Measurements from ENCODE around the gene ZNF385B.
"Not testable (repeated sequence)": the region's sequence is repeated elsewhere in the genome, so short reads cannot be mapped to it uniquely, and the experiment has no call there.

The ZNF385B gene

DNA sequence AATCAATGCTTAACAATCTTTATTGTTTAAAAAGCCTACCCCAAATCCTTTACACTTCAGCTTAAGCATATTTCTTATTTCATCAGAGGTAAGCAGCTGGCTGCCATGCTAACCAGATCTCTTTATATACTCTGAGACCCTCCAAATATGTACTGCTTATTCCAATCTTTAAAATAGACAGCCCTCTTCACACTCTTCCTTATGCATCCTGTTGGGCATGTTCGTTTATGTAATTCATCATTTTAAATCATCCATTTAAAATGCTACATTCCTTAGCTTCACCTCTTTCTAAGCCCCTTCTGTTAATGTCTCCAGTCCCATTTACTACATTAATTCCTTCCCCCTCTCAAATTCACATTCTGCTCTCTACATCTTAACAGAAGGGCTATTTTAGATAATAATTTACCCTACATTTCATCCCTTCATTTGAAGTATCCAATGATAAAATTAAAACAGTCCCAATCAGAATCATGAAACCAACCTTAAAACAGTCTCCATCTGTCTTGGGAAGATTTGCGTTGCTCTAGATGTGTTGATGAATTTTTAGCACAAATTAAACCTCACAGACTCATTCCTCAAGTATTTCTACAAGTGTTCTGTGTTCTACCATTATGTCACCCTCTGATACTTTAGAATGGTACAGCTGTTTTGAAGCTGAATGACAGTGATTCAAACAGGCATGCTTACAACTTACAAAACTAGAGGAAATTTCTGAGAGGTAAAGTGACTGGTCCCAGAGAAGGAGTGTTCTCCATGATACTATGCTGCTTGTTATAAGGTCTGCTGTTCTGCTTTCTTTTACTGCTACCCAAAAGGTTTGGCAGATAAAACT lies 59.1 kb downstream of the ZNF385B start:
- DNase-seq (ENCODE audit: low read depth), result no peak

GRCh38 chr2:179800776-179801175 lies 60.6 kb downstream of the ZNF385B start:
- no peak for DNase-seq (ENCODE audit: low read depth)

DNA sequence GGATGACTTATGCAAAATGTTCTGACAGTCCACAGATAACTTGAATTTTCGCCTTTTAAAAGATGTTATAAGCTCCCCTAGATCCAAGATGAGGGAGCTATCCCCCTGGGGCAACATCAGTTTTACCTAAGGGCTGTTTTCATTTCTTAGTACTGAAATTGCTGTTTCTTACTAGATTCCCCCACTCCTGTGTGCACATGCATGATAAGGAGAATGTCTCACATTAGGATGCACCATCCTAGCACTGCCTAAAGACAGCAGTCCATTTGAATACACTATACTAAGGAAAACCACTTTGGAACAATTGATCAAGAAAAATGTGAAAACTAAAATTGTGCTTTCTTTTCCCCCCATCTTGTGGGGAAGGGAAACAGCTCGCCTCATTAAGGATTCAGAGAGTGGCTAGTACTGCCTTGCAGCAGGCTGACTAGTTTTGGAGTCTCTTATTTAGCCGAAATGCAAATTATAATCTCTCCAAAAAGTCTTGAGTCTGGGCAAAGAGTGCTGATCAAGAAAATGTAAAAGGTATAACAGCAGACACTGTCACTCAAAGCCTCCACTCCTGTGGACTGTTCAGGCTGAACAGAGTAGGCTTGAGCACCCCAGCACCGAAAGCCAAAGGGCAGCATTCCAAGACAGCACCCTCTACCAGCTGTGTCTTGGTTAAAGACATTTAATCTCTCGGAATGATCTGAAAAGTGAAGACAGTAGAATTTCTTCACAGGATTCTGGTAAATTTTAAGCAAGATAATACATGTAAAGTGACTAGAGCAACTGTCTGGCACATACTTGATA lies 65.0 kb downstream of the ZNF385B start:
- DNase-seq (ENCODE audit: low read depth), result no peak

- no peak for DNase-seq (ENCODE audit: low read depth)
Observed at GRCh38 chr2:179793902-179794301, 67.5 kb downstream of the ZNF385B start.

DNA sequence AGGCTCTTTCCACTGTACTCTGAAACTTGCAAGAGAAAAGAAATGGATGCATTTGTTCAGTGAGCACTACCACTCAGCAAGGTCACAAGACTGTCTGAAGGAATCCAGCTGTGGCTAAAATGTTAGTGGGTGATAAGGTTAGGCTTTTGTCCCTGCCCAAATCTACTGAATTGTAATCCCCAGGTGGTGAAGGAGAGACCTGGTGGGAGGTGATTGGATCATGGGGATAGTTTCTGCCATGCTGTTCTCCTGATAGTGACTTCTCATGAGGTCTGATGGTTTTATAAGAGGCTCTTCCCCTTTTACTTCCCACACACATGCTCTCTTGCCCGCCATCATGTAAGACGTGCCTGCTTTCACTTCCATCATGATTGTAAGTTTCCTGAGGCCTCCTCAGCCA lies 68.2 kb downstream of the ZNF385B start:
- no peak for DNase-seq (ENCODE audit: low read depth)

DNA sequence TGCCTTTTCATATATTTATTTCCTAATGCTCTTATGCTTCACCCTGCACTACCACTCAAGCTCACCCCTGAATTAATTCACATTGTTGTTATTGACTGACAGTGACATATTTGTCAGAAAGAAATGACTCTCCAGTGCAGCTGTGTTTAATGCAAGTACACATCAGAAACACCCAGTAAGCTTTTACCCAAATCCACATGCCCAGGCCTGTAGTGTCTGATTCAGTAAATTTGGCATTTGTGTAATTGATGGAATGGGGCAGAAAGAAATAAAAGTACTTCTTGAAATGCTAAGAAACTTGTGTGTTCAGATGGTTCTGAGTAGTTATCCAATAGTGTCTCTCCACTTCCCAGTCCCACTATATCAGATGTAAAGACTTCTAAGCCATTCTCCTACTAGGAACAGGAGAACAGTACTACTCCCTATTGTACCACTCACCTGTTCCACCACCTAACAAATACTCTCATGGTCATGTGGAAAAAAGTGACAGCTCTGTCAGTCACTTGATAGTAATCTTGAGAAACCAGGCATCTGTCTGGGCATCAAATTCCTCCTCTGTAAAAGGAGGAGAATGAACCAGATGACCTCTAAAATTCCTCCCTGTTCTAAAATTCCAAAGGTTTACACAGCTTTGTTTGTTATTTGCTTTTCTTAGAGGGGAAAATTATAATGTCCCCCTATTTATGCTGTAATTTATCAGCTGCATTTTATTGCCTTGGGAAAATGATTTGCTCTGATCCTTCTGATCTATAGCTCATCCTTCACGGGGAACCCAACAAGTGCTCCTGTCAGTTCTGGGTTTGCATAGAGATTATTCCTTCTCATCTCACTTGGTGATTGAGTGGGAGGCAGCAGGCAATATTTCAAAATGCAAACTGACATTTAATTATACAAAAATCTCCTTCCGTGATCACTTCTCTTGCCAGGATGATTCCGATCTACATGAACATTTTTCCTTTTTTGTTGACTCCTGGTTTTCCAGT lies 70.9 kb downstream of the ZNF385B start:
- no peak for DNase-seq (ENCODE audit: low read depth)

- no peak for DNase-seq (ENCODE audit: low read depth)
Observed at GRCh38 chr2:179788104-179788503, 73.3 kb downstream of the ZNF385B start.

DNA sequence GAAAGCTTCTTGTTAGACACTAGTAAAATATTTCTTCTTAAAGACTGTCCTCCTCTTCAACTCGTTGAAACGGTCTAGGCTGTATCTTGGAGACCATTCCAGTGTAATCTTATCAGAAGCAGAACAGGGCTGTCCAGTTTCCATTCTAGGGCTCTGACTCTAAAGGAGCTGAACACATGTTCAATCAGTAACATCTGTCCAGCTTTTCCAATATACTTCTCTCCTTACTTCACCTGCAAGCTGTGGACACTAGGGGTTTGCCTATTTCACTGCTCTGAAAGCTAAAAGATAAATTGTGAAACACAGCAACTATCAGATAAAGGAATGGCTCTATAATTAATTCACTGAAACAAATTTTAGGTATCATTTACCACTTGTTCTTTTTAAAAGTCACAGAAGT lies 73.8 kb downstream of the ZNF385B start:
- no peak for DNase-seq (ENCODE audit: low read depth)

GRCh38 chr2:179785902-179786301 lies 75.5 kb downstream of the ZNF385B start:
- no peak for DNase-seq (ENCODE audit: low read depth)

GRCh38 chr2:179782346-179782745 lies 79.1 kb downstream of the ZNF385B start:
- not testable (repeated sequence) for DNase-seq (ENCODE audit: low read depth)

DNA sequence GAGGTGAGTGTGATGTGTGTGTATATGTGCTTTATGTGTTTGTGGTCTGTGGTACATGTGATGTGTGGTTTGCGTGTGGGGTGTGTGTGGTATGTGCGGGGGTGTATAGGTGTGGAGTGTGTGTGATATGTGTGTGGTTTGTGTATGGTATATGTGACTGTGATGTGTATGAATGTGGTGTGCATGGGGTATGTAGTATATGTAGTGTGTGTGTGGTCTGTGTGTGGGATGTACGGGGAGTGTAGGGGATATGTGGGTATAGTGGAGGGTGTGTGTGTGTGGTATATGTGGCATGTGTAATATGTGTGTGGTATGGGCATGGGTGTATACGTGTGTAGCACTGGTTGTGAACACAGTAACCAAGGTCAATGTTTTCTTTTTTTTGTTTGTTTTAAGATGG lies 87.4 kb downstream of the ZNF385B start:
- DNase-seq (ENCODE audit: low read depth), result no peak

- no peak for DNase-seq (ENCODE audit: low read depth)
Observed at GRCh38 chr2:179772346-179772745, 89.1 kb downstream of the ZNF385B start.

DNA sequence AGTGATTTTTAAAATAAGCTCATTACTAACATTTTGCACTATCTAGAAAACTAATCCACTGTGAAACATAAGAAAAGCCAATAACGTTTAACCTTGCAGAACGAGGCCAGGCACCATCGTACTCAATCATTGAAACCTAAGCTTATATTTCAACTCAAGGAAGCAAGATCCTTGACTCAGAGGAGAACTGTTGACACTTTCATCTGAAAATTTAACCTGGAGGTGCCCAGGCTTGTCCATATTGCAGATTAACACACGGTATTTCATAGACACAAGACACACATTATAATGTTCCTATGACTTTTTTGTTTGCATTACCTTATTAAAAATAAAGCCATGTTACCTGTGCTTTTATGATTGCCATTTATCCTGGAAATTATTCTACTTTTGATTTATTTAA lies 89.6 kb downstream of the ZNF385B start:
- DNase-seq (ENCODE audit: low read depth), result no peak

GRCh38 chr2:179770029-179770428 lies 91.4 kb downstream of the ZNF385B start:
- DNase-seq (ENCODE audit: low read depth), result no peak

DNA sequence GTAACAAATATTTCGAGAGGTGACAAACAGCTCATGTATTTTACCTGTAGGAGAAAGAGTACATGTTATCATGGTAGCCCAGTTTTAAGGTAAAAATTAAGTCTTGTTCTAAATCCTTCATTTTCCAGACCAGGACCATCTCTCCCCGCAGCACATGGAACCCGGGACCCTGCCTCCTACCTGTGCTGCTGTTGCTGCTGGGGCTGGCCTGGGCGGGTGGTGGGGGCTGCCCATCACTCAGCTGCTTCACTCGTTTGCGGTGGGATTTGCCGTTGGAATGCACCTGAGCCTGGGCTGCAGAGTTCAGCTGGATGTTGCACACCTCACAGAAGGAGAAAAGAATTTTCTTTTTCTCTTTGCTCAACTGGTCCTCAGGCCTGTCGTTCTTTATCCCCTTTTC lies 92.1 kb downstream of the ZNF385B start:
- no peak for DNase-seq (ENCODE audit: low read depth)

GRCh38 chr2:179768765-179769164 lies 92.6 kb downstream of the ZNF385B start:
- DNase-seq (ENCODE audit: low read depth), result no peak

- DNase-seq (ENCODE audit: low read depth), result no peak
Observed at GRCh38 chr2:179765666-179766065, 95.7 kb downstream of the ZNF385B start.

DNA sequence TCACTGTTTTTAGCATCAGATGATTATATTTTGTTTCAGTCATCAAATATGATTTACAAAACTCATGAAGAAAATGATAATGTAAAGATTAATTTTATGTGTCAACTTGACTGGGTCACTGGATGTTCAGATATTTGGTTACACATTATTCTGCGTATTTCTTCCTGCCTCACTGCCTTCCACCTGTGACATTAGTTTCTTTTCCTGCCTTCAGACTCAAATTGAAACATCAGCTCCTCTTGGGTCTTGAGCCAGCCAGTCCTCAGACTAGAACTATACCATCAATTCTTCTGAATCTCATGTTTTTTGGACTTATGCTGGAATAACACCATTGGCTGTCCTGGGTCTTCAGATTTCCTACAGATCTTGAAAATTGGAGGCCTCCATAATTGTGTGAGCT lies 96.7 kb downstream of the ZNF385B start:
- DNase-seq (ENCODE audit: low read depth), result no peak

- no peak for DNase-seq (ENCODE audit: low read depth)
Observed at GRCh38 chr2:179758636-179759035, 102.8 kb downstream of the ZNF385B start.

GRCh38 chr2:179751163-179751809 lies 110.1 kb downstream of the ZNF385B start:
- no peak for DNase-seq (ENCODE audit: low read depth)

GRCh38 chr2:179749210-179749609 lies 112.2 kb downstream of the ZNF385B start:
- DNase-seq (ENCODE audit: low read depth), result no peak

- no peak for DNase-seq (ENCODE audit: low read depth)
Observed at GRCh38 chr2:179746981-179747380, 114.4 kb downstream of the ZNF385B start.

All from T follicular helper cell (primary cell).